Progenitor cell of endocrine pancreas (in vitro differentiated cells): Measurements from ENCODE around the gene LRRC3B. TPM values are rescaled to one million over a fixed set of nuclear protein-coding genes. Genes with fewer than 3 reads are reported as not detected.

Experiments
- DNase-seq: peaks from one replicate; pipeline ENCODE4 v3.0.0; 2021; ENCODE audit warnings: low spot score; ENCODE audit not compliant: unreplicated experiment
- H3K27ac Mint-ChIP-seq: 2 replicates; pipeline ENCODE4 v1.8.0; 2021; ENCODE audit warnings: mild to moderate bottlenecking, moderate library complexity, mixed read lengths
- H3K27me3 Mint-ChIP-seq: 2 replicates; pipeline ENCODE4 v1.8.0; 2021; ENCODE audit warnings: mixed read lengths
- H3K36me3 Mint-ChIP-seq: 2 replicates; pipeline ENCODE4 v1.8.0; 2022; ENCODE audit warnings: mixed read lengths; ENCODE audit not compliant: insufficient read depth
- H3K4me1 Mint-ChIP-seq: 2 replicates; pipeline ENCODE4 v1.8.0; 2021; ENCODE audit warnings: low read depth, mixed read lengths
- H3K4me3 Mint-ChIP-seq: 2 replicates; pipeline ENCODE4 v1.8.0; 2021; ENCODE audit warnings: low read depth, mild to moderate bottlenecking, moderate library complexity, mixed read lengths
- H3K9me3 Mint-ChIP-seq: 2 replicates; pipeline ENCODE4 v1.8.0; 2021; ENCODE audit warnings: low read depth, mixed read lengths
- CTCF ChIP-seq: fragments of 200-600 bp; sonication (generic); IDR thresholded peaks from one replicate; pipeline ENCODE4 v1.5.0; 2021; ENCODE audit warnings: antibody characterized with exemption, mild to moderate bottlenecking; ENCODE audit not compliant: unreplicated experiment
- total RNA-seq: library from RNA; stranded (reverse); gene quantifications from 2 replicates; pipeline ENCODE4 v1.2.1, GENCODE V29; 2021

LRRC3B gene
- total RNA-seq, 1 donor from 2014 or later = 0.29 TPM

- H3K27me3 Mint-ChIP-seq = no peaks in the 10 kb centered on the region
- H3K4me1 Mint-ChIP-seq = no peaks in the 10 kb centered on the region
- DNase-seq = no peak
- no peak overlapping the region for H3K4me3 Mint-ChIP-seq
- no peak overlapping the region for H3K27ac Mint-ChIP-seq
- no peak for TF ChIP-seq CTCF
- H3K9me3 Mint-ChIP-seq = peaks cover 8% of the 10 kb centered on the region
- H3K36me3 Mint-ChIP-seq = no peaks in the 10 kb centered on the region
Measured at GRCh38 chr3:26750263-26750662, 127.7 kb downstream of the LRRC3B start.

GRCh38 chr3:26752466-26752865 lies 129.9 kb downstream of the LRRC3B start:
- Mint-ChIP-seq H3K27ac (no peak overlapping the region), H3K9me3 (peaks cover 4% of the 10 kb centered on the region), H3K4me3 (no peak overlapping the region), H3K27me3 (no peaks in the 10 kb centered on the region), H3K4me1 (no peaks in the 10 kb centered on the region), H3K36me3 (no peaks in the 10 kb centered on the region)
- TF ChIP-seq CTCF = no peak
- no peak for DNase-seq

GRCh38 chr3:26753095-26753494 lies 130.5 kb downstream of the LRRC3B start:
- TF ChIP-seq CTCF = no peak
- Mint-ChIP-seq H3K9me3 (peaks cover 4% of the 10 kb centered on the region), H3K4me3 (no peak overlapping the region), H3K27me3 (no peaks in the 10 kb centered on the region), H3K36me3 (no peaks in the 10 kb centered on the region), H3K27ac (no peak overlapping the region), H3K4me1 (no peaks in the 10 kb centered on the region)
- DNase-seq = no peak

- TF ChIP-seq CTCF = no peak
- DNase-seq = no peak
- Mint-ChIP-seq H3K9me3 (no peaks in the 10 kb centered on the region), H3K36me3 (no peaks in the 10 kb centered on the region), H3K27ac (no peak overlapping the region), H3K27me3 (peaks cover 3% of the 10 kb centered on the region), H3K4me3 (no peak overlapping the region), H3K4me1 (no peaks in the 10 kb centered on the region)
Measured at GRCh38 chr3:26757978-26758377, 135.4 kb downstream of the LRRC3B start.
